Gastroesophageal sphincter (tissue), 4 donors: ENCODE data around the gene CD28. TPM values are rescaled to one million over a fixed set of nuclear protein-coding genes. Genes with fewer than 3 reads are reported as not detected.

Experiments used
- ATAC-seq: fragments of 150-250 bp; one replicate; pipeline ENCODE4 v1.9.1; 2016; ENCODE audit warnings: mild to moderate bottlenecking, moderate library complexity
- H3K27ac ChIP-seq, 4 donors: fragments of 200-600 bp; sonication (generic) in 3 of 4; 1 replicate in 3 of 4; 2 replicates in 1 of 4; pipeline ENCODE4 v1.5.1; 2016 to 2019
- H3K27me3 ChIP-seq: fragments of 200-600 bp; sonication (generic); one replicate; pipeline ENCODE4 v1.5.1; 2019
- H3K36me3 ChIP-seq, 2 donors: fragments of 200-600 bp; sonication (generic); one replicate each; pipeline ENCODE4 v1.5.1; 2019; ENCODE audit warnings: control low read depth in 1 of 2
- H3K4me1 ChIP-seq, 3 donors: fragments of 200-600 bp; sonication (generic); 1 replicate in 2 of 3; 2 replicates in 1 of 3; pipeline ENCODE4 v1.5.1; 2016 to 2019; ENCODE audit warnings: control low read depth in 2 of 3
- H3K4me3 ChIP-seq, 2 donors: fragments of 200-600 bp; sonication (generic); one replicate each; pipeline ENCODE4 v1.5.1; 2019; ENCODE audit warnings: mild to moderate bottlenecking in 1 of 2, moderate library complexity in 1 of 2
- H3K9me3 ChIP-seq, 3 donors: fragments of 200-600 bp; sonication (generic); one replicate each; pipeline ENCODE4 v1.5.1; 2017 to 2019; ENCODE audit warnings: control low read depth in 2 of 3
- CTCF ChIP-seq, 4 experiments: fragments of 200-600 bp in 2 of 4; fragments of 450-650 bp in 2 of 4; sonication (generic) in 1 of 4; IDR thresholded peaks; one replicate each; pipeline ENCODE4 v1.5.1; 2017 to 2019; ENCODE audit warnings: antibody characterized with exemption in 4 of 4, mild to moderate bottlenecking in 2 of 4, moderate library complexity in 2 of 4
- EP300 ChIP-seq: sonication (generic); formaldehyde crosslinking; IDR thresholded peaks from one replicate; pipeline ENCODE4 v1.6.1; 2017; ENCODE audit warnings: antibody characterized with exemption, mild to moderate bottlenecking
- POLR2A ChIP-seq, 2 donors: fragments of 450-650 bp; IDR thresholded peaks; one replicate each; pipeline ENCODE4 v1.6.1; 2017; ENCODE audit warnings: antibody characterized with exemption in 2 of 2, mild to moderate bottlenecking in 2 of 2, moderate library complexity in 1 of 2
- POLR2AphosphoS5 ChIP-seq: sonication (generic); formaldehyde crosslinking; IDR thresholded peaks from one replicate; pipeline ENCODE4 v1.6.1; 2017; ENCODE audit warnings: antibody characterized with exemption
- WGBS, 2 donors: methylation state at CpG; one replicate each; pipeline ENCODE4 v1.1.5; 2018; ENCODE audit warnings: low coverage in 1 of 2; 5-methylcytosine and 5-hydroxymethylcytosine counted together
- total RNA-seq, 4 donors: library from RNA; depleted of rRNA; stranded (reverse); fragments of >200 nt; gene quantifications; one replicate each; pipeline ENCODE4 v1.1.0, GENCODE V29; 2016

CD28 gene
- total RNA-seq, 4 donors from 2014 or later, result 0.19 to 2.3 (median 1.4) TPM

GRCh38 chr2:203750346-203751068, 44.1 kb downstream of the CD28 start:
- peaks cover 0 to 5% (median 0%) of the 10 kb centered on the region in 3 donors for H3K9me3 ChIP-seq
- H3K4me3 ChIP-seq, result no peak overlapping the region
- no peaks in the 10 kb centered on the region for H3K4me1 ChIP-seq
- H3K27me3 ChIP-seq, result no peaks in the 10 kb centered on the region
- H3K27ac ChIP-seq, result no peak overlapping the region
- H3K36me3 ChIP-seq, result no peaks in the 10 kb centered on the region
- no peak for TF ChIP-seq CTCF (IDR thresholded peaks at IDR 0.05)
- no peak for TF ChIP-seq POLR2A (IDR thresholded peaks at IDR 0.05)
- no peak for TF ChIP-seq EP300
- TF ChIP-seq POLR2AphosphoS5, result no peak
- WGBS, 2 donors, result 83 to 89% methylated on average over 6 of the region's 6 CpGs
- no peak for ATAC-seq

GRCh38 chr2:203751685-203752271, 45.3 kb downstream of the CD28 start:
- peaks cover 0 to 18% (median 0%) of the 10 kb centered on the region in 3 donors for H3K9me3 ChIP-seq
- no peak for ATAC-seq
- no peaks in the 10 kb centered on the region for H3K4me1 ChIP-seq
- 75 to 100% methylated on average over 1 to 2 of the region's 2 CpGs for WGBS, 2 donors
- H3K27ac ChIP-seq, result no peak overlapping the region
- H3K4me3 ChIP-seq, result no peak overlapping the region
- H3K27me3 ChIP-seq, result no peaks in the 10 kb centered on the region
- H3K36me3 ChIP-seq, result no peaks in the 10 kb centered on the region
- TF ChIP-seq EP300, result no peak
- no peak for TF ChIP-seq CTCF (IDR thresholded peaks at IDR 0.05)
- TF ChIP-seq POLR2AphosphoS5, result no peak
- TF ChIP-seq POLR2A (IDR thresholded peaks at IDR 0.05), result no peak

- TF ChIP-seq EP300 (no peak), POLR2AphosphoS5 (no peak), POLR2A (IDR thresholded peaks at IDR 0.05) (no peak), CTCF (IDR thresholded peaks at IDR 0.05) (no peak)
- Histone ChIP-seq H3K36me3 (no peaks in the 10 kb centered on the region), H3K4me1 (no peaks in the 10 kb centered on the region), H3K27ac (no peak overlapping the region), H3K9me3 (peaks cover 0 to 22% (median 0%) of the 10 kb centered on the region in 3 donors), H3K27me3 (no peaks in the 10 kb centered on the region), H3K4me3 (no peak overlapping the region)
- ATAC-seq, result no peak
- 85 to 100% methylated on average over 1 of the region's 1 CpG for WGBS, 2 donors
These were observed 49.7 kb downstream of the CD28 start for GRCh38 chr2:203756161-203756560.

- WGBS, 2 donors, result 75 to 100% methylated on average over 1 to 2 of the region's 4 CpGs
- no peak overlapping the region for H3K4me3 ChIP-seq
- peaks cover 0 to 9% (median 0%) of the 10 kb centered on the region in 3 donors for H3K4me1 ChIP-seq
- H3K36me3 ChIP-seq, result no peaks in the 10 kb centered on the region
- peaks cover 0 to 22% (median 0%) of the 10 kb centered on the region in 3 donors for H3K9me3 ChIP-seq
- TF ChIP-seq EP300 (no peak), CTCF (IDR thresholded peaks at IDR 0.05) (no peak), POLR2A (IDR thresholded peaks at IDR 0.05) (no peak), POLR2AphosphoS5 (no peak)
- ATAC-seq, result no peak
- H3K27ac ChIP-seq, result no peak overlapping the region
- no peaks in the 10 kb centered on the region for H3K27me3 ChIP-seq
These were observed 52.6 kb downstream of the CD28 start for GRCh38 chr2:203758841-203759689.
